Suppressor macrophage treated with lipopolysaccharide for 1 hour (primary cell): ENCODE results near the gene PYM1.
"Not testable (repeated sequence)": the region's sequence is repeated elsewhere in the genome, so short reads cannot be mapped to it uniquely, and the experiment has no call there.

Experiments used
- DNase-seq, 3 donors: peaks; one replicate each; pipeline ENCODE4 v3.0.0-alpha.2; 2020 to 2022

Gene PYM1

GRCh38 chr12:55938826-55939501, 11.3 kb upstream of the PYM1 start:
- no peak for DNase-seq

DNA sequence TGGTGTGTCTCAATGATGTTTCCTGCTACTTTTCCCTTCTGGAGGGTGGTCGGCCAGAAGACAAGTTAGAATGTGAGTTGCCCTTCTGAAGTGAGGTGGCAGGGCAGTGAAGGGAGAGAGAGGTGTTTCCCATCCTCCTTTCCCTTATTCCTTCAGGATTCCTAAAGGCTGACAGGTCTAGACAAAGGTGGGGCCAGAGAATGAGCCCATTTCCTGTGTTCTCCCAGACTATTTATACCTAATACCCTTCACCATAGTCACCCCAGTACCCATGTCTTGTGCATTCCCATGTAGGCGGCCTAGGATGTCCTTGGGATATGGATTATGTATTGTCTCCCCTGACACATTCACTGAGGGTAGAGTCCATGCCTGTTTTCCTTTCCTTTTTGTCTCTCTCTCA, 10.3 kb upstream of the PYM1 start:
- no peak for DNase-seq

- no peak for DNase-seq
These were observed 8.1 kb upstream of the PYM1 start for GRCh38 chr12:55935738-55936151.

GRCh38 chr12:55934773-55935172, 7.1 kb upstream of the PYM1 start:
- DNase-seq, result no peak

- DNase-seq, result no peak
These were observed 6.4 kb upstream of the PYM1 start for GRCh38 chr12:55933799-55934742.

- peak; percentile 63 to 72 (median 64) for DNase-seq
These were observed 5.6 kb upstream of the PYM1 start for GRCh38 chr12:55933169-55933798.

DNA sequence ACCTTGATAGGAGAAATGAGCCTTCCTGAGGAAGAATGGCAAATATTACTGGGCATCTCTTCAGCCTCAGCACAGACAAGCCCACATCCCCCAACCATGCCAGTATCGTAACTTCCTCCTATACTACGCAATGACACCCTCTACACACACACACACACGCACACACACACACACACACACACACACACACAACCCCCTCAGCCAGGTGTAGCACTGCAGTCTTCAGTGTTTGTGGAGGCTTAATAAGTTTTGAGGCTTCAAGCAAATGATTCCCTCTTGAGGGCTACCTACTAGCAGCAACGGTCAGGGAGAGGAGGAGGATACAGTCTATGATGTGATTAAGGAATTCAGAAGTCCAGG, 4.8 kb upstream of the PYM1 start:
- DNase-seq, result peak in 1 of 3 donors; percentile 39

DNA sequence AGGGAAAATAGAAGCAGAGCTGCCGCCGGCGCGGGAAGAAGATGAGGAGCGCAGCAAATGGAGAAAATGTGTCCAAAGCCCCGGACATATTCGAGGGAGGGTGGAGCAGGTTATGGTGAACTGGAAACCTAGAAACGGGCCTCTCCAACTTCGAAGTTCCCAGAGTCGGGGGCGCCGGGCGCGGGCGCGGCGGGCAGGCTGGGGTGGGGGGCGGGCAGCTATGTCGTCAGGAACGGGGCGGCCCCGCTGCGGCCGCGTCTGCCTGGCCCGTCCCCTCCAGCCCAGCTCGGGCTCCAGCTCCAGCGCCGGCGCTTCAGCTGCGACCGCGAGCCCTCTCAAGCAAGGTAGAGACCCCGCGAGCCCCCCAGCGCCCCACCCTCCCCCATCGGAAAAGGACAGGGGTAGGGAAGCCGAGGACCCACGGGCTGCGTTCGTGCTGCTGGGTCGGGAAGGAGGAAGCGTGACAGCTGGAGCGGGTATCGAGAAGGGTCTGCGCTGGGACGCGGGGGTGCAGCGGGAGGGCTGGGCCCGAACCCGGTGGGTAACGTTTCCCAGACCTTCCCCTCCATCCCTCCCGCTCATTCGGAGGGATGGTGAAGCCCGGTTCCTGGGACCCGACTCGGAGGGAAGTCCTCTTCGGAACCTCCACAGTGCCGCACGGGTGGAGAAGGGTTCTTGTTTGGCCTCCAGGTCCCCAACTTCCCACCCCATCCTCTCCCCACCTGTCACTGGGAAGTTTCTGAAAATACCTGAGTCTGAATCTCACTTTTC, 4.3 kb upstream of the PYM1 start:
- peak; percentile 38 to 70 (median 56) for DNase-seq

DNA sequence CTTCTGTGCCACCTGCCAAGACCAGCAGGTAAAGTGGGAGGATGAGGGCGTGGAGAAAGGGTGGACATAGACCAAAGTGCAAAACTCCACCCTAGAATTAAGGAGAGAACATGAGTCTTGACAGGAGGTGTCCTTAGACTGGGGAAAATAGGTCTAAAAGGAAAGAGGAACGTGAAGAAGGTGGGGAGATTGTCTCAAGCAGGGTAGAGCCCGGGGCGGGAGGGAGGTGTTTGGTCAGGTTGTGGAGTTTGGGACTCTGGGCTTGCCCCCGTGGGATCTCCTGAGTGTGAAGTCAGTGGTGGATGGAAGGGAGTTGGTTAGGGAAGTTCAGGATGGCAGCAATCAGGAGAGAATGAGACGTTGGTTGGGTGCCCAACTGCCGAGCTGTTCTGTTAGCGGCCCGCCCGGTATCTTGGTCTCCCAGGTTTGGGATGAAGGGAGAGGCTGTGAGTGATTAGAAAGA, 3.7 kb upstream of the PYM1 start:
- peak; percentile 17 to 46 (median 30) for DNase-seq

GRCh38 chr12:55930771-55931316, 3.1 kb upstream of the PYM1 start, which contains the start of gene DGKA:
DGKA (plus strand) TSS chr12:55931162; CDS start chr12:55936504, 5,342 bp downstream.
- DNase-seq, result peak; percentile 50 to 74 (median 72)

DNA sequence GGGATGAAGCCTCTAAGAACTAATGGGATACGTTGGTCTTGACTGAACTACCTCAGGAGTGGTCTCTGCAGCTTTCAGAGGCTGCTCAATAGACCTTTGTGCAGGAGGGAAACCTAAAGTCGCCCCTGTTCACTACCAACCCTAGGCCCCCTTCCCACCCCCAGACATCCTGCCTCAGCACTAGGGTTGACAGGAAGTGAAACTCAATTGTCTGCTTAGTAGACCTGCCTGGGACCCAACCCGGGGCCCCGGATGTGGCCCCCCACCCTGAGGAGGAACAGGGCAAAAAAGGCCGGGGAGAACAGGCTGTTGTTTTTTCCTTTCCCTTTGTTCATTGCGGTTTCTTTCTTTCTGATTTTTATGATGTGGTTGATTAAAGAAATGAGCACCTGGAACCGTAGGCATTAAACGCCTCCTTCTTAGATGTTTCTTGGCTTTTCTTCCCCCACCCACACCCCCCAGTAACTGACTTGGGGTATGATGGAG, 1.7 kb upstream of the PYM1 start:
- DNase-seq, result peak in 1 of 3 donors; percentile 21

GRCh38 chr12:55926738-55927587, 731 bp downstream of the PYM1 start:
- DNase-seq, result peak; percentile 88 to 94 (median 91)

GRCh38 chr12:55925870-55926737, 1.6 kb downstream of the PYM1 start:
- no peak for DNase-seq

DNA sequence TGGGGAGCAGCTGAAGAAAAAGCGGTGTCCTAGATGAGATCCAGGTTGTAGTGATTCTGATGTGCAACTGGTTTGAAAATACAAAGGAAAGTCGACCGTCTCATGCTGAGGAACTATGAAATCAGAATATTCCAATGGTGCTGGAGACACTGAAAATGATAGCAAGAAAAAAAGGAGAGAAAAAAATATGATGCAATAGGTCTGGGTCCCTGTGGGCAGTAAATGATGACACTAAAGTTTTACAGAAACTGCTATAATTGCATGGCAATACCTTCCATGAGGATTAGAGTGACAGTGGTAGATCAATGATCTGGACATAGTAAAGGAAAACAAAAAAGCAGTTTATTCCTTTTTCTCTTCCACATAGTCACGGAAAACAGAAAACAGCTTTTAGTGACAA, 2.3 kb downstream of the PYM1 start:
- DNase-seq, result no peak

DNA sequence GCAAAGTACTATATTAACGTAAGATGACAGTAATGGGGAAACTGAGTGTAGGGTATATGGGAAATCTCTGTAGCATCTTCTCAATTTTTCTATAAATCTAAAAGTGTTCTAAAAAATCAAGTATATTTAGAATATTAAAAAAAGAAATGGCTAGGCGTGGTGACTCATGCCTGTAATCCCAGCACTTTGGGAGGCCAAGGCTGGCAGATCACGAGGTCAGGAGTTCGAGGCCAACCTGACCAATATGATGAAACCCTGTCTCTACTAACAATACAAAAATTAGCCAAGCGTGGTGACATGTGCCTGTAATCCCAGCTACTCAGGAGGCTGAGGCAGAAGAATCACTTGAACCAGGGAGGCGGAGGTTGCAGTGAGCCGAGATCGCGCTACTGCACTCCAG, 4.0 kb downstream of the PYM1 start:
- not testable (repeated sequence) for DNase-seq

- peak in 1 of 3 donors; percentile 17 for DNase-seq
These were observed 5.6 kb downstream of the PYM1 start for GRCh38 chr12:55922126-55922525.

- peak in 2 of 3 donors; percentile 36 to 44 for DNase-seq
These were observed 8.7 kb downstream of the PYM1 start for GRCh38 chr12:55919032-55919431.

- DNase-seq, result peak; percentile 47 to 82 (median 77)
These were observed 12.2 kb downstream of the PYM1 start for GRCh38 chr12:55915482-55915859.

GRCh38 chr12:55912908-55913307, 14.8 kb downstream of the PYM1 start:
- no peak for DNase-seq

GRCh38 chr12:55909513-55909884, 18.2 kb downstream of the PYM1 start:
- no peak for DNase-seq
